Measurements from ENCODE around the gene GDNF.

GRCh38 chr5:37769840-37770239 lies 70.0 kb downstream of the GDNF start:
- no peak for TF ChIP-seq CTCF (IDR thresholded peaks at IDR 0.05 in 4 of 5, conservative IDR thresholded peaks at IDR 0.05 in 1 of 5)
- no peak for TF ChIP-seq POLR2A (IDR thresholded peaks at IDR 0.05)

Measured in gastrocnemius medialis (tissue), 4 donors.